GM19463 (cell line): Measurements from ENCODE around the gene LIN9.

ENCODE experiments used
- ATAC-seq: cut with Tn5 transposase; IDR thresholded peaks from one replicate; pipeline ENCODE4 v1.9.1; 2021; ENCODE audit warnings: mild to moderate bottlenecking, moderate library complexity; ENCODE audit not compliant: unreplicated experiment

Gene LIN9

DNA sequence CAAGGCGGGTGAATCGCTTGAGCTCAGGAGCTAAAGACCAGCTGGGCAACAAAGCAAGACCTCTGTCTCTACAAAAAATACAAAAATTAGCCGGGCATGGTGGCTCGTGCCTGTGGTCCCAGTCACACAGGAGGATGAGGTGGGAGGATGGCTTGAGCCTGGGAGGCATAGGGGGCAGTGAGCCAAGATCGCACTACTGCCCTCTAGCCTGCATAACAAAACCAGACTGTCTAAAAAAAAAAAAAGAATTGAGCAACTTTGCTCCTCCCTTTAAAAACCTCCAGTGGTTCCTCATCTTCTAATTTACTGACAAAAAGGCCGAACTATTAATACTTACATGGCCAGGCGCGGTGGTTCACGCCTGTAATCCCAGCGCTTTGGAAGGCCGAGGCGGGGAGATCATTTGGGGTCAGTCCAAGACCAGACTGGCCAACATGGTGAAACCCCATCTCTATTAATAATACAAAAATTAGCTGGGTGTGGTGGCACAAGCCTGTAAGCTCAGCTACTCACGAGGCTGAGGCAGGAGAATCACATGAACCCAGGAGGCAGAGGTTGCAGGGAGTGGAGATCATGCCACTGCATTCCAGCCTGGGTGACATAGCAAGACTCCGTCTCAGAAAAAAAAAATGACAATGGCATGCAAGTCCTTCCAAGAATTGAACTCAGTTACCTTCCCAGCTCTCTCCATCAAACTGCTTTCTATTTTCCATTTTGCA, 126.8 kb downstream of the LIN9 start:
- no peak for ATAC-seq
